GM19395 (cell line): ENCODE data around the gene CAMTA1.
A peak's percentile ranks its signal among the peaks of the same experiment; 100 is the strongest.

Source experiments
- ATAC-seq: cut with Tn5 transposase; IDR thresholded peaks from one replicate; pipeline ENCODE4 v1.9.1; 2021; ENCODE audit warnings: mild to moderate bottlenecking, moderate library complexity; ENCODE audit not compliant: unreplicated experiment

The CAMTA1 gene

GRCh38 chr1:6872573-6873261, 87.5 kb downstream of the CAMTA1 start:
- ATAC-seq, result no peak

DNA sequence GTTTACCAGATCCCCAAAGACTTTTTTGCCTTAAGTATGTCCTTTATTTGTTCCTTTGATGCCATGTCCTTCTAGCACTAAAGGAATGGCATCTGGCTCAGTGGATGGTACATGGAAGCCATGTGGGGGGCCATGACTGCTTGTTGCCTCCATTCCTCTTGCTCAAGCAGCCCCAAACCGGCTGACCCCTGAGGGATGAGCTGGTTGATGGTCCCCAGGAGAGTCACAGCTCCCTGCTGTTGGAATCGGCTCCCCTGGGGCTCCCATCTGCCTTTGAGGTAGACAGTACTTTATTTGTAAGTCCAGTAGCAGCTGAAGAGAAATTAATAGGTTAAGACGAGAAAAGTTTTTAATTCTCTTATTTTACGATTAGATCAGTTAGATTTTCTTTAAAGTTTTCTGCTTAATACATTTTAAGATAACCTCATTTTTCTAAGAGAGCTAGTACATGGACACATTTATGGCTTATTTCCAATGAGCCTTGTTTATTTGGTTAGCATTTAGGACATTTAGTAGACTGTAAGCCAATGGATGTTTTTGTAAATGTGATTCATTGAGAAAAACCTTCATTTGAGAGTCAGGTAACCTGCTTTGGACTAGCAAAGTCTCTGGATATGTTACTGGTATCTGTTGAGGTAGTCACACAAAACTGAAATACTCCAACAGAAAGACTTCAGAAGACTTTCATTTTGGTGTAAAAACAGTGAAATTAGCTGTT, 88.2 kb downstream of the CAMTA1 start:
- ATAC-seq, result no peak

- no peak for ATAC-seq
These were observed 89.0 kb downstream of the CAMTA1 start for GRCh38 chr1:6874298-6874697.

DNA sequence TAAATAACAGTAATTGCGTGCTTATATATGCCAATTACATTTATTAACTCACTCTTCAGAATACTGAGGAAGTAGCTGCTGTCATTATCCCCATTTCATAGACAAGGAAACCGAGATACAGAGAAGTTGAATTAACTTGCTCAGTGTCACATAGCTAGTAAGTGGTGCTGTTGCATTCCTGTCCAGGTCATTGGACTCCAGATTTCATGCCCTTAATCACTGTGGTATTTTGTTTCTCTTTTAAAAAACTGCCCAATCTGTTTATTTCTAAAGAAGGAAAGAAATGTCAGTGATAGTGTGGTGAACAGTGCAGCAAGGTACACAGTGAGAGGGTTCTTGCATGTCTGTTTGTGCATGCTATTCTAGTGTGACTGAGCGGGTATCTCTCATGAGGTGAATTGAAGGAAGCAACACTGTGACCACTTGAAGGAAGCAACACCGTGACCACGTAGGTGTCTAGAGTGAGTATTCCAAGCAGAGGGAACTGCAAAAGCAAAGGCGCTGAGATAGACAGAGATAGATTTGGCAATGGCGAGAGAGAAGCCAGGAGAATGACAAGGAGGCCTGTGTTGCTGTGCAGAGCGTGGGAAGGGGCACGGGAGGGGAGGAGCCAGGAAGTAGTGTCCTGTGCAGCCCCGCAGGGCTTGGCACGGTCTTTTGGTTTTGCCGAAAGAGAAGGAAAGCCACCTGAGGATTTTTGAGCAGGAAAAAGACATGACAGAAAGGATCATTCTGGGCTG, 95.9 kb downstream of the CAMTA1 start:
- no peak for ATAC-seq

- ATAC-seq, result no peak
These were observed 97.2 kb downstream of the CAMTA1 start for GRCh38 chr1:6882414-6882813.

GRCh38 chr1:6884652-6885153, 99.4 kb downstream of the CAMTA1 start:
- ATAC-seq, result no peak

GRCh38 chr1:6885426-6885825, 100.2 kb downstream of the CAMTA1 start:
- no peak for ATAC-seq

DNA sequence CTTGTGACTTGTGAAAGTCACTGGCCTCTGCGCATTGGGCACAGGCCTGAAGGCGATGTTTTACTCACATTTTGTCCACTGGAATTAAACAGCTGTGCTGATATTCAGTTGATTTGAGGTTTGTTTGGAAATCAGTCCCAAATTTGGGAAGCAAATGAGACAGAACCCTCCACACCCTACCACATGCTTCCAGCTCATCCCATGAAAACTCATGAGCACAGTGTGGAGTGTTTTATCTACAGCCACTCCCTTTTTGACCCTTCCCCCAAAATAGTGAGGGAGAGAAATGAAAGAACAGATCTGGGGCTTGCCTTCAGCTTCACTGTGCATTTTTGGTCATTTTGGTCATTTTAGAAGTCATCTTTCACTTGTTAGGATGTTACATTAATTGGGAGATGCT, 101.3 kb downstream of the CAMTA1 start:
- ATAC-seq, result no peak

GRCh38 chr1:6888268-6888667, 103.0 kb downstream of the CAMTA1 start:
- ATAC-seq, result no peak

DNA sequence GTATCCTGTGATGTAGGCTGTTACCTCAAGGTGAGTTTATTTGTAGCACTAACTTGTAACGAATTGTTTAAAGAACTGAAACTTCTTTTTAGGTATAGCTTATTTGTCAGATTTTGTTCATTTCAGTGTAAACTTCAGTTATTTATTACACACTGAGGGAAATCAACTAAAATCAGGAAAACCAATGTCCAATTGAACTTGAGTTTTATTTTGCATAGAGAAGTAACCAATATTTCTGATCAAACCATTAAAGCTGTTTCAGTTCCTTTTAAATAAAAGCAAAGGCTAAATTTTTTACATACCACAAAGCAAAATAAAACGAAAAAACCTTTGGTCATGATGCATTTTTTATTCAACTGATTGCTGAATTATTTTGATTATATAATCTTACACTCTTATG, 103.6 kb downstream of the CAMTA1 start:
- ATAC-seq, result no peak

GRCh38 chr1:6889875-6890480, 104.7 kb downstream of the CAMTA1 start:
- ATAC-seq, result no peak

GRCh38 chr1:6890686-6891085, 105.4 kb downstream of the CAMTA1 start:
- no peak for ATAC-seq

GRCh38 chr1:6891781-6892579, 106.7 kb downstream of the CAMTA1 start:
- ATAC-seq, result peak; percentile 50

GRCh38 chr1:6893388-6893787, 108.1 kb downstream of the CAMTA1 start:
- ATAC-seq, result no peak

DNA sequence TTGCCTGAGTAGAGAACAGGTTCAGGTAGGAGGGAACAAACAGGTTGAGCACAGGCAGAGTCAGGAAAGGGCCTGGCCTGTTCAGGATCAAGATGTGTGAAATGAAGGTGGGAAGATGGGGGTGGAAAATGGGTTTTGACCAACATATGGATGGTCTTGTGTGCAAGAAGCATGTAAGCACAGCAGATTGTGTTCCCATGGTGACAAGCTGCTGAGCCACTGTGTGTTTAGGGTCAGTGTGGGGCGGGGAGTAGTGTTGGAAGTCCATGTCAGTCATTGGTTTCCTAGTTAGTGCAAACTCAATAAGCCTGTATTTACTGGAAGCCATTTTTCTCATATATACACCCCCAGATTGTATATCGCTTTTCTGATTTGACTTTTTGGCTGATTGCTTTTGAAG, 111.9 kb downstream of the CAMTA1 start:
- no peak for ATAC-seq

- ATAC-seq, result no peak
These were observed 113.8 kb downstream of the CAMTA1 start for GRCh38 chr1:6898974-6899539.

DNA sequence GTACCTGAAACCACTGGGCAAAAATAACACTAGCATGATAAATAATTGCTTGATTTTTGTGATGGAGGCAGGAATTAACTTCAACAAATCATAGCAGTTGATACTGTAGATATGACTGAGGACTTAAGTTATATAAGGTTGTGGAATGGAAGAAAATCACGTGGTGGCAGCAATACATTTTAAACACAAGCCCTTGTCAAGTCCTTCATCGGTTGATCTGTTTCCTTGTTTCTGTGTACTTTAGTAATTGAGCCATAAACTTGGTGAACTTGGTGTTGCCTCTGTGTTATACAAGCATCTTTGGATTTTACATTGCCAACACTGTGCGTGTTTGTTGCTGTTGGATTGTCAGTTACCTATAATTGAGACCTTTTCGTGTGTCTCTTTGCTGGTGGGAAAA, 114.4 kb downstream of the CAMTA1 start:
- ATAC-seq, result no peak

GRCh38 chr1:6902153-6902552, 116.9 kb downstream of the CAMTA1 start:
- no peak for ATAC-seq

DNA sequence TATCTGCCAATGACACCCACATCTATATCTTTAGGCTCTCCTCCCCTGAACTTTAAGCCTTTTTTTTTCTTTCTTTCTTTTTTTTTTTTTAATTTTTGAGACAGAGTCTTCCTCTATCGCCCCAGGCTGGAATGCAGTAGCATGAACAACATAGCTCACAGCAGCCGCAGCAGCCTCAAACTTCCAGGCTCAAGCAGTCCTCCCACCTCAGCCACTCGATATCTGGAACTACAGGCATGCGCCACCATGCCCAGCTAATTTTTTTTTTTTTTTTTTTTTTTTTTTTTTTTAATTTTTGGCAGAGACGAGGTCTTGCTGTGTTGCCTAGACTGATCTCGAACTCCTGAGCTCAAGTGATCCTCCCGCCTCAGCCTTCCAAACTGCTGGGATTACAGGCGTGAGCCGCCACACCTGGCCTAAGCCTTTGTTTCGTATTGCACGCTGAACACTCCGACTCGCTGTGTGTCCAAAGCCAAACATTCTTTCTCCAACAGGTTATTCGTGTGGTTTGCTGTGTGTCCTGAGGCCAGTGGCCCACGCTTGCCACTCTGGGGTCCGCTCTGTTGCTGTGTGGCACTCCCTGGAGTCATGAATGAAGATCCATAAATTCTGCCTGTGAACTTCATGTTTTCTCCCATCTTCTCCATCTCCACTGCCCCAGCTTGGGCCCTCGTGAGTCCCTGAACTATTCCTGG, 119.4 kb downstream of the CAMTA1 start:
- ATAC-seq, result no peak

DNA sequence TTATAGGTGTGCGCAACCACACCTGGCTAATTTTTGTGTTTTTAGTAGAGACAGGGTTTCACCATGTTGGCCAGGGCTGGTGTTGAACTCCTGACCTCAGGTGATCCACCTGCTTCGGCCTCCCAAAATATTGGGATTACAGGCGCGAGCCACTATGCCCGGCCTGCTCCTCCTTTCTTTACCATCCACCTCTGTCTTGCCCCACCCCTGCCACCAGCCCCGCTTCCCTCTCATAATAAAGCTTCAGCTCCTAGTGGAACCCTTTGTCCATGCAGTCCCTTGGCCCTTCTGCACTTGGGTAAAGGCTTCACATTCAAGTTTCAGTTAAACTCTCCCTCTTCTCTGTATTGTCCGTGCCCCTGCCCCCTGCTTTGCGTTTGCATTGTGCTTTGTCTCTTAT, 120.1 kb downstream of the CAMTA1 start:
- no peak for ATAC-seq
